ENCODE results near the gene SUMF1. TPM values are rescaled to one million over a fixed set of nuclear protein-coding genes. Genes with fewer than 3 reads are reported as not detected.

Gene SUMF1
- total and polyA plus RNA-seq, 2 of the 4 experiments (the other 2 are of a cell fraction) = 26.3 to 38.4 TPM

GRCh38 chr3:4460334-4460733 lies 6.7 kb downstream of the SUMF1 start:
- Histone ChIP-seq H3K9ac (ENCODE audit: low read depth, low read length) (no peak overlapping the region), H4K20me1 (ENCODE audit: insufficient read depth, low read length) (no peaks in the 10 kb centered on the region), H3K27me3 (ENCODE audit: control insufficient read depth, insufficient read depth, low read length) (no peaks in the 10 kb centered on the region), H2AFZ (replicated peaks; ENCODE audit: low read length, poor library complexity) (no peak overlapping the region), H3K23ac (ENCODE audit: low read depth, low read length) (no peak overlapping the region), H3K9me3 (ENCODE audit: control insufficient read depth, insufficient read depth, low read length) (no peaks in the 10 kb centered on the region), H3K4me1 (ENCODE audit: control insufficient read depth, insufficient read depth, low read length) (no peaks in the 10 kb centered on the region), H3K9me1 (ENCODE audit: insufficient read depth, low read length) (no peaks in the 10 kb centered on the region), H2BK120ac (ENCODE audit: low read depth, low read length) (no peak overlapping the region), H3K36me3 (ENCODE audit: control insufficient read depth, insufficient read depth, low read length) (no peaks in the 10 kb centered on the region), H3K4me3 (ENCODE audit: insufficient read depth, low read depth, low read length) (no peak overlapping the region), H3K27ac (ENCODE audit: insufficient read depth, low read length) (no peak overlapping the region), H3K18ac (ENCODE audit: low read depth, low read length) (no peak overlapping the region), H2BK20ac (ENCODE audit: low read depth, low read length) (no peak overlapping the region), H3K56ac (ENCODE audit: extremely low read depth, insufficient read depth, low read length) (no peak overlapping the region), H3K14ac (replicated peaks; ENCODE audit: low read depth, low read length) (no peak overlapping the region), H4K8ac (ENCODE audit: low read depth in 2 of 2, low read length in 2 of 2) (no peak overlapping the region), H2AK5ac (ENCODE audit: low read depth, low read length) (no peak overlapping the region), H4K5ac (ENCODE audit: low read depth, low read length) (no peak overlapping the region), H2BK5ac (ENCODE audit: low read depth, low read length, poor library complexity, severe bottlenecking) (no peak overlapping the region), H3K4ac (ENCODE audit: low read depth, low read length) (no peak overlapping the region), H2BK15ac (ENCODE audit: low read depth, low read length) (no peak overlapping the region), H4K91ac (ENCODE audit: insufficient read depth, low read depth, low read length) (no peak overlapping the region), H2AK9ac (replicated peaks; ENCODE audit: low read depth, low read length, poor library complexity) (no peak overlapping the region), H3K79me1 (ENCODE audit: low read depth in 1 of 2, low read length in 2 of 2) (no peaks in the 10 kb centered on the region; a peak in 1 of 4 replicates), H3K4me2 (ENCODE audit: low read depth, low read length) (no peak overlapping the region)
- DNase-seq = no peak
- TF ChIP-seq FOS (IDR thresholded peaks at IDR 0.05; ENCODE audit: low read depth, low read length) (no peak), RFX5 (IDR thresholded peaks at IDR 0.05; ENCODE audit: low read depth, low read length) (no peak), RAD21 (IDR thresholded peaks at IDR 0.05; ENCODE audit: low read length) (no peak), MAZ (IDR thresholded peaks at IDR 0.05; ENCODE audit: borderline replicate concordance, low read depth, low read length) (no peak), CHD1 (IDR thresholded peaks at IDR 0.05; ENCODE audit: low read depth, low read length) (no peak), NFE2L2 (IDR thresholded peaks at IDR 0.05; ENCODE audit: low read depth, low read length) (no peak)
- TF ChIP-seq, protein P1, sequence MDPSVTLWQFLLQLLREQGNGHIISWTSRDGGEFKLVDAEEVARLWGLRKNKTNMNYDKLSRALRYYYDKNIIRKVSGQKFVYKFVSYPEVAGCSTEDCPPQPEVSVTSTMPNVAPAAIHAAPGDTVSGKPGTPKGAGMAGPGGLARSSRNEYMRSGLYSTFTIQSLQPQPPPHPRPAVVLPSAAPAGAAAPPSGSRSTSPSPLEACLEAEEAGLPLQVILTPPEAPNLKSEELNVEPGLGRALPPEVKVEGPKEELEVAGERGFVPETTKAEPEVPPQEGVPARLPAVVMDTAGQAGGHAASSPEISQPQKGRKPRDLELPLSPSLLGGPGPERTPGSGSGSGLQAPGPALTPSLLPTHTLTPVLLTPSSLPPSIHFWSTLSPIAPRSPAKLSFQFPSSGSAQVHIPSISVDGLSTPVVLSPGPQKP (IDR thresholded peaks at IDR 0.05; ENCODE audit: borderline replicate concordance, low read depth, low read length) = no peak
- in situ Hi-C loops (cut with MboI; ENCODE audit: low sequenced_read_pairs) = no loop called here
- intact Hi-C loops (cut with micrococcal nuclease) = no loop called here
- ATAC-seq (ENCODE audit: low read depth) = no peak
- dilution Hi-C loops (cut with HindIII; ENCODE audit: low sequenced_read_pairs, unreplicated experiment) = no loop called here
- no CpG with 5 or more reads among the region's 4 CpGs for WGBS, 2 experiments (ENCODE audit: extremely low coverage in 2 of 2, insufficient read length in 1 of 2)
- ChIA-PET CTCF (no interaction called here), POLR2A (ENCODE audit: unreplicated experiment) (interaction anchor here (0.7 kb wide), 1 partner anchor 861 kb away, joined by 5 read pairs; no protein-coding TSS in a partner anchor)
- BruUV-seq (replicated peaks) = no TSS peak
